Astrocyte (in vitro differentiated cells and primary cell): ENCODE results near the gene TUT4. TPM values are rescaled to one million over a fixed set of nuclear protein-coding genes. Genes with fewer than 3 reads are reported as not detected.

Experiments
- DNase-seq: peaks from one replicate; pipeline ENCODE4 v3.0.0-alpha.2; 2010; ENCODE audit warnings: low read depth
- FAIRE-seq: peaks from 2 replicates; lab custom pipeline; 2011; peaks lifted over from hg19 to GRCh38; lab: Jason Lieb, UNC
- H2AFZ ChIP-seq: 2 replicates; pipeline ENCODE4 v1.6.0; 2012; ENCODE audit warnings: low read depth, low read length, inconsistent platforms
- H3K27ac ChIP-seq: 2 replicates; pipeline ENCODE4 v1.5.1; 2011; ENCODE audit warnings: low read depth, low read length, inconsistent platforms
- H3K27me3 ChIP-seq: 2 replicates; pipeline ENCODE4 v1.6.0; 2011; ENCODE audit warnings: low read length, inconsistent platforms; ENCODE audit not compliant: insufficient read depth
- H3K36me3 ChIP-seq: 2 replicates; pipeline ENCODE4 v1.5.1; 2011; ENCODE audit warnings: low read length, inconsistent platforms; ENCODE audit not compliant: insufficient read depth
- H3K4me1 ChIP-seq: 2 replicates; pipeline ENCODE4 v1.5.1; 2011; ENCODE audit warnings: low read length, inconsistent platforms; ENCODE audit not compliant: insufficient read depth
- H3K4me2 ChIP-seq: 2 replicates; pipeline ENCODE4 v1.6.0; 2012; ENCODE audit warnings: low read length, inconsistent platforms
- H3K4me3 ChIP-seq: 2 replicates; pipeline ENCODE4 v1.5.1; 2011; ENCODE audit warnings: low read depth, mild to moderate bottlenecking, low read length, inconsistent platforms; ENCODE audit not compliant: insufficient read depth
- H3K79me2 ChIP-seq: 2 replicates; pipeline ENCODE4 v1.6.0; 2012; ENCODE audit warnings: mild to moderate bottlenecking, low read length, inconsistent platforms; ENCODE audit not compliant: insufficient read depth
- H3K9ac ChIP-seq: 2 replicates; pipeline ENCODE4 v1.6.0; 2012; ENCODE audit warnings: mild to moderate bottlenecking, low read length, inconsistent platforms
- H3K9me3 ChIP-seq: 2 replicates; pipeline ENCODE4 v1.5.1; 2012; ENCODE audit warnings: low read depth, mild to moderate bottlenecking, low read length, inconsistent platforms; ENCODE audit not compliant: insufficient read depth
- H4K20me1 ChIP-seq: 2 replicates; pipeline ENCODE4 v1.6.0; 2012; ENCODE audit warnings: low read length, inconsistent platforms; ENCODE audit not compliant: insufficient read depth
- H3K27ac Mint-ChIP-seq: one replicate; pipeline ENCODE4 v1.8.0; 2021; ENCODE audit warnings: mild to moderate bottlenecking, mixed read lengths; ENCODE audit not compliant: unreplicated experiment
- H3K27me3 Mint-ChIP-seq: one replicate; pipeline ENCODE4 v1.8.0; 2021; ENCODE audit warnings: low read depth, mixed read lengths; ENCODE audit not compliant: unreplicated experiment
- H3K36me3 Mint-ChIP-seq: one replicate; pipeline ENCODE4 v1.8.0; 2021; ENCODE audit warnings: low read depth, mixed read lengths; ENCODE audit not compliant: unreplicated experiment
- H3K4me1 Mint-ChIP-seq: one replicate; pipeline ENCODE4 v1.8.0; 2021; ENCODE audit warnings: low read depth, mixed read lengths; ENCODE audit not compliant: unreplicated experiment
- H3K4me3 Mint-ChIP-seq: one replicate; pipeline ENCODE4 v1.8.0; 2021; ENCODE audit warnings: mild to moderate bottlenecking, moderate library complexity, mixed read lengths; ENCODE audit not compliant: unreplicated experiment
- H3K9me3 Mint-ChIP-seq: one replicate; pipeline ENCODE4 v1.8.0; 2021; ENCODE audit warnings: mild to moderate bottlenecking, mixed read lengths; ENCODE audit not compliant: unreplicated experiment
- CTCF ChIP-seq: IDR thresholded peaks from 2 replicates; pipeline ENCODE4 v1.5.1; 2011; ENCODE audit warnings: low read depth, mild to moderate bottlenecking, inconsistent platforms, low read length, moderate library complexity; ENCODE audit not compliant: insufficient read depth
- EZH2 ChIP-seq: IDR thresholded peaks from 2 replicates; pipeline ENCODE4 v1.6.1; 2012; ENCODE audit warnings: mild to moderate bottlenecking, low read length, inconsistent platforms; ENCODE audit not compliant: insufficient read depth
- total RNA-seq: library from RNA; stranded (reverse); gene quantifications from 2 replicates; pipeline ENCODE4 v1.2.1, GENCODE V29; 2021

The TUT4 gene
- total RNA-seq, 1 donor from 2014 or later, result 47.0 TPM

- DNase-seq, result no peak
- peaks cover 10% of the 10 kb centered on the region for H3K4me1 ChIP-seq
Measured at GRCh38 chr1:52556641-52557360, 3.9 kb upstream of the TUT4 start.

GRCh38 chr1:52554756-52555155 lies 1.9 kb upstream of the TUT4 start:
- Histone ChIP-seq H2AFZ (no peak overlapping the region), H3K4me2 (peak overlapping the region; percentile 90), H4K20me1 (peaks cover 19% of the 10 kb centered on the region), H3K79me2 (peaks cover 38% of the 10 kb centered on the region), H3K27ac (no peak overlapping the region), H3K27me3 (no peaks in the 10 kb centered on the region), H3K9me3 (no peaks in the 10 kb centered on the region), H3K9ac (peak overlapping the region; percentile 92), H3K4me3 (no peak overlapping the region), H3K4me1 (peaks cover 10% of the 10 kb centered on the region), H3K36me3 (no peaks in the 10 kb centered on the region)
- H3K4me1 Mint-ChIP-seq, result peaks cover 15% of the 10 kb centered on the region
- H3K27ac Mint-ChIP-seq, result peak overlapping the region; percentile 86
- H3K27me3 Mint-ChIP-seq, result no peaks in the 10 kb centered on the region
- H3K4me3 Mint-ChIP-seq, result peak overlapping the region; percentile 92
- DNase-seq (peak; percentile 22), FAIRE-seq (no peak)
- TF ChIP-seq EZH2 (no peak), CTCF (no peak)
- peaks cover under 1% of the 10 kb centered on the region for H3K9me3 Mint-ChIP-seq
- H3K36me3 Mint-ChIP-seq, result no peaks in the 10 kb centered on the region

More at GRCh38 chr1:52556641-52557360, 3.9 kb upstream of the TUT4 start:
- H3K27ac Mint-ChIP-seq, result no peak overlapping the region
- Histone ChIP-seq H3K4me2 (no peak overlapping the region), H3K4me3 (no peak overlapping the region), H3K9me3 (no peaks in the 10 kb centered on the region), H3K79me2 (peaks cover 18% of the 10 kb centered on the region), H3K27me3 (no peaks in the 10 kb centered on the region), H3K36me3 (no peaks in the 10 kb centered on the region), H2AFZ (no peak overlapping the region), H3K27ac (no peak overlapping the region), H4K20me1 (peaks cover 3% of the 10 kb centered on the region), H3K9ac (no peak overlapping the region)
- no peaks in the 10 kb centered on the region for H3K27me3 Mint-ChIP-seq
- H3K36me3 Mint-ChIP-seq, result no peaks in the 10 kb centered on the region
- H3K4me1 Mint-ChIP-seq, result peaks cover 15% of the 10 kb centered on the region
- H3K4me3 Mint-ChIP-seq, result peak overlapping the region; percentile 31
- FAIRE-seq, result no peak
- H3K9me3 Mint-ChIP-seq, result peaks cover 4% of the 10 kb centered on the region
- TF ChIP-seq EZH2, result no peak
- no peak for TF ChIP-seq CTCF

GRCh38 chr1:52554267-52554640 lies 1.4 kb upstream of the TUT4 start:
- Mint-ChIP-seq H3K4me3 (peak overlapping the region; percentile 92), H3K4me1 (peaks cover 17% of the 10 kb centered on the region), H3K27me3 (no peaks in the 10 kb centered on the region), H3K27ac (peak overlapping the region; percentile 94), H3K9me3 (no peaks in the 10 kb centered on the region), H3K36me3 (no peaks in the 10 kb centered on the region)
- FAIRE-seq (no peak), DNase-seq (no peak)
- H3K4me2 ChIP-seq, result peak overlapping the region; percentile 90
- no peaks in the 10 kb centered on the region for H3K36me3 ChIP-seq
- no peaks in the 10 kb centered on the region for H3K27me3 ChIP-seq
- peaks cover 10% of the 10 kb centered on the region for H3K4me1 ChIP-seq
- TF ChIP-seq CTCF, result no peak
- no peak for TF ChIP-seq EZH2
- peaks cover 43% of the 10 kb centered on the region for H3K79me2 ChIP-seq
- H3K4me3 ChIP-seq, result peak overlapping the region; percentile 76
- H3K9ac ChIP-seq, result peak overlapping the region; percentile 92
- no peaks in the 10 kb centered on the region for H3K9me3 ChIP-seq
- peak overlapping the region; percentile 87 for H3K27ac ChIP-seq
- H2AFZ ChIP-seq, result peak overlapping the region; percentile 94
- peaks cover 24% of the 10 kb centered on the region for H4K20me1 ChIP-seq
